ENCODE measurements around the gene RASSF8. TPM values are rescaled to one million over a fixed set of nuclear protein-coding genes. Genes with fewer than 3 reads are reported as not detected.

The RASSF8 gene
- total and polyA plus RNA-seq, 8 donors = 3.7 to 66.8 (median 10.5) TPM

- Histone ChIP-seq H3K4me1 (no peaks in the 10 kb centered on the region), H3K36me3 (peaks cover 0 to 6% (median 0%) of the 10 kb centered on the region in 4 donors), H3K27ac (no peak overlapping the region), H3K4me3 (no peak overlapping the region), H3K27me3 (no peaks in the 10 kb centered on the region), H3K9me3 (peaks cover 0 to 8% (median 3%) of the 10 kb centered on the region in 4 donors)
- WGBS, 5 donors = 83 to 94% (median 88%) methylated on average over 1 of the region's 1 CpG
- DNase-seq = no peak
- intact Hi-C loops (cut with DNase I; ENCODE audit: low total_unique reads) = no loop called here
- TF ChIP-seq CTCF (IDR thresholded peaks at IDR 0.05) (no peak), POLR2AphosphoS5 (IDR thresholded peaks at IDR 0.05) (no peak), EP300 (IDR thresholded peaks at IDR 0.05) (no peak), POLR2A (IDR thresholded peaks at IDR 0.05) (no peak)
Observed at GRCh38 chr12:26080911-26081310, 122.4 kb downstream of the RASSF8 start.

GRCh38 chr12:26086936-26087335, 128.5 kb downstream of the RASSF8 start:
- no peak for DNase-seq
- no peak for TF ChIP-seq EP300 (IDR thresholded peaks at IDR 0.05)
- TF ChIP-seq POLR2AphosphoS5 (IDR thresholded peaks at IDR 0.05) = no peak
- no peak for TF ChIP-seq CTCF (IDR thresholded peaks at IDR 0.05)
- no peak for TF ChIP-seq POLR2A (IDR thresholded peaks at IDR 0.05)
- H3K9me3 ChIP-seq = peaks cover 0 to 2% (median under 1%) of the 10 kb centered on the region in 4 donors
- no peak overlapping the region for H3K27ac ChIP-seq
- H3K4me1 ChIP-seq = no peaks in the 10 kb centered on the region
- intact Hi-C loops (cut with DNase I; ENCODE audit: low total_unique reads) = no loop called here
- no peak overlapping the region for H3K4me3 ChIP-seq
- 85 to 96% (median 89%) methylated on average over 1 of the region's 1 CpG for WGBS, 5 donors
- no peaks in the 10 kb centered on the region for H3K27me3 ChIP-seq
- peaks cover 0 to 2% (median 0%) of the 10 kb centered on the region in 4 donors for H3K36me3 ChIP-seq

- H3K36me3 ChIP-seq = no peaks in the 10 kb centered on the region
- H3K27me3 ChIP-seq = no peaks in the 10 kb centered on the region
- no peak overlapping the region for H3K27ac ChIP-seq
- H3K4me3 ChIP-seq = no peak overlapping the region
- 21 to 43% (median 38%) methylated on average over 2 of the region's 2 CpGs for WGBS, 5 donors
- no peak for TF ChIP-seq POLR2A (IDR thresholded peaks at IDR 0.05)
- TF ChIP-seq CTCF (IDR thresholded peaks at IDR 0.05) = no peak
- no peak for TF ChIP-seq POLR2AphosphoS5 (IDR thresholded peaks at IDR 0.05)
- no peak for TF ChIP-seq EP300 (IDR thresholded peaks at IDR 0.05)
- peak in 1 of 2 donors; percentile 28 for DNase-seq
- intact Hi-C loops (cut with DNase I; ENCODE audit: low total_unique reads) = no loop called here
- no peaks in the 10 kb centered on the region for H3K9me3 ChIP-seq
- H3K4me1 ChIP-seq = no peaks in the 10 kb centered on the region
Observed at GRCh38 chr12:26088998-26089397, 130.5 kb downstream of the RASSF8 start.

GRCh38 chr12:26090836-26091510, 132.5 kb downstream of the RASSF8 start:
- Histone ChIP-seq H3K27ac (no peak overlapping the region), H3K36me3 (no peaks in the 10 kb centered on the region), H3K4me1 (no peaks in the 10 kb centered on the region), H3K4me3 (no peak overlapping the region), H3K27me3 (no peaks in the 10 kb centered on the region), H3K9me3 (no peaks in the 10 kb centered on the region)
- DNase-seq = no peak
- intact Hi-C loops (cut with DNase I; ENCODE audit: low total_unique reads) = no loop called here
- no peak for TF ChIP-seq EP300 (IDR thresholded peaks at IDR 0.05)
- no peak for TF ChIP-seq POLR2AphosphoS5 (IDR thresholded peaks at IDR 0.05)
- no peak for TF ChIP-seq POLR2A (IDR thresholded peaks at IDR 0.05)
- no peak for TF ChIP-seq CTCF (IDR thresholded peaks at IDR 0.05)
- WGBS, 5 donors = 86 to 90% (median 86%) methylated on average over 11 of the region's 11 CpGs
